T-cell (primary cell): ENCODE results near the gene NOL12. TPM values are rescaled to one million over a fixed set of nuclear protein-coding genes. Genes with fewer than 3 reads are reported as not detected.

Experiments
- ATAC-seq, 4 experiments: fragments of 200-7000 bp in 3 of 4; fragments of 150-1000 bp in 1 of 4; cut with Tn5 transposase; replicated peaks in 1 of 4; 1 replicate in 3 of 4; 2 replicates in 1 of 4; pipeline ENCODE4 v1.10.0; 2021; ENCODE audit warnings: moderate library complexity in 3 of 4, mild to moderate bottlenecking in 2 of 4, moderate number of reproducible peaks in 1 of 4
- CTCF ChIA-PET, 2 donors: fragments of 300-600 bp; sonication (Branson Sonifier 250); formaldehyde crosslinking; loops; one replicate each; lab custom pipeline; 2022; ENCODE audit warnings: antibody characterized with exemption in 2 of 2; lab: Charles Lee
- POLR2A ChIA-PET, 2 donors: fragments of 300-600 bp; sonication (Branson Sonifier 250); formaldehyde crosslinking; loops; one replicate each; lab custom pipeline; 2022; ENCODE audit warnings: antibody characterized with exemption in 2 of 2; lab: Charles Lee
- DNase-seq, 35 experiments: peaks; one replicate each; pipeline versions ENCODE4 v3.0.0 to v3.0.0-alpha.2; 2013 to 2023
- H3K27ac ChIP-seq: one replicate; pipeline ENCODE4 v1.5.1; 2013; ENCODE audit warnings: low read length
- H3K27me3 ChIP-seq, 2 experiments: replicated peaks in 1 of 2; 1 replicate in 1 of 2; 2 replicates in 1 of 2; pipeline versions ENCODE4 v1.6.1 to v1.7.0; 2013; ENCODE audit warnings: low read length in 1 of 2, mixed read lengths in 1 of 2; ENCODE audit not compliant: control insufficient read depth in 2 of 2, insufficient read depth in 2 of 2; ENCODE audit errors: extremely low read depth in 1 of 2
- H3K36me3 ChIP-seq, 2 donors: 1 replicate in 1 of 2; 2 replicates in 1 of 2; pipeline versions ENCODE4 v1.6.1 to v1.7.0; 2013; ENCODE audit warnings: low read length in 1 of 2; ENCODE audit not compliant: control insufficient read depth in 2 of 2, insufficient read depth in 1 of 2; ENCODE audit errors: extremely low read depth in 1 of 2
- H3K4me1 ChIP-seq, 2 experiments: 1 replicate in 1 of 2; 2 replicates in 1 of 2; pipeline versions ENCODE4 v1.6.1 to v1.7.0; 2013; ENCODE audit warnings: low read length in 2 of 2, mixed read lengths in 1 of 2; ENCODE audit not compliant: insufficient read depth in 2 of 2, control insufficient read depth in 1 of 2; ENCODE audit errors: extremely low read depth in 1 of 2
- H3K4me3 ChIP-seq, 2 donors: 1 replicate in 1 of 2; 2 replicates in 1 of 2; pipeline versions ENCODE4 v1.5.1 to v1.7.0; 2013; ENCODE audit warnings: mild to moderate bottlenecking in 2 of 2, low read length in 1 of 2, moderate library complexity in 1 of 2; ENCODE audit not compliant: control insufficient read depth in 1 of 2; ENCODE audit errors: extremely low read depth in 1 of 2
- H3K9me3 ChIP-seq: 2 replicates; pipeline ENCODE4 v1.7.0; 2013
- H3K27ac Mint-ChIP-seq, 2 donors: one replicate each; pipeline ENCODE4 v1.8.0; 2020 to 2021; ENCODE audit warnings: mild to moderate bottlenecking in 2 of 2, mixed read lengths in 2 of 2
- H3K27me3 Mint-ChIP-seq, 2 donors: one replicate each; pipeline ENCODE4 v1.8.0; 2021 to 2022; ENCODE audit warnings: mixed read lengths in 2 of 2
- H3K36me3 Mint-ChIP-seq: one replicate; pipeline ENCODE4 v1.8.0; 2021; ENCODE audit warnings: mixed read lengths
- H3K4me1 Mint-ChIP-seq, 3 donors: one replicate each; pipeline ENCODE4 v1.8.0; 2020 to 2022; ENCODE audit warnings: mixed read lengths in 3 of 3, mild to moderate bottlenecking in 1 of 3
- H3K4me3 Mint-ChIP-seq, 3 donors: one replicate each; pipeline ENCODE4 v1.8.0; 2020 to 2022; ENCODE audit warnings: mild to moderate bottlenecking in 3 of 3, mixed read lengths in 3 of 3, moderate library complexity in 3 of 3
- H3K9me3 Mint-ChIP-seq, 3 donors: one replicate each; pipeline ENCODE4 v1.8.0; 2020 to 2022; ENCODE audit warnings: mixed read lengths in 3 of 3
- WGBS: methylation state at CpG from one replicate; pipeline ENCODE4 v1.1.5; 2013; ENCODE audit warnings: missing lambda C conversion rate; ENCODE audit not compliant: insufficient coverage; 5-methylcytosine and 5-hydroxymethylcytosine counted together
- total RNA-seq, 35 experiments: library from RNA in 6 of 35; stranded (reverse) in 6 of 35; fragments of 120-200 nt in 1 of 35; gene quantifications; one replicate each; pipeline versions ENCODE4 v1.2.1 to v1.2.4 and lab custom pipeline; 2013 to 2026

The NOL12 gene
- total RNA-seq, 5 donors from 2014 or later (not counting 1 experiment from before 2014, with no cell fraction given) = 29.2 to 52.4 (median 47.5) TPM

DNA sequence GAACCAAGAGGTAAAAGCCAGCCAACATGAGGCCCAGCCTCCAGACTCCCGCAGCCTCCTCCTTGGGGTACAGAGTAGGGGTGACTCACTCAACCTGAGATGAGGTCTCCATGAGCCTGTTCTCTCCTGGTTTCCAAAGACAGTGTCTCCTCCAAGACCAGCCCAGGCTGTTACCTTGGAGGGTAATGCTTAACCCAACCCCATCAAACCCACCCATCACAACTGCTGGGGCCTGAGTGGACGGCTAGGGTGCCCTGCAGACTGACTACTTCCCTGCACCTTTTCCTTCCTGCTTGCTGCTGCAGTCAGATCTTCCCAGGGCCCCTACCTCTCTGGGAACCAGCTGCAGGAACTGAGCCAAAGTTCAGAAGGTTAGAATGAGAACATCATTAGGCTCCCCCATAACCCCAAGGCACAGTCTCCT, 5.1 kb upstream of the NOL12 start:
- no peak overlapping the region for H3K4me3 ChIP-seq
- H3K4me3 Mint-ChIP-seq = no peak overlapping the region
- WGBS = 100% methylated on average over 1 of the region's 2 CpGs
- no peaks in the 10 kb centered on the region for H3K27me3 ChIP-seq
- no peaks in the 10 kb centered on the region for H3K36me3 ChIP-seq
- no peaks in the 10 kb centered on the region for H3K9me3 Mint-ChIP-seq
- no peaks in the 10 kb centered on the region for H3K9me3 ChIP-seq
- CTCF ChIA-PET = interaction anchor here in 1 of 2 donors (0.5 to 8.6 kb wide), 6 partner anchors 10 to 68 kb away, joined by 3 to 61 read pairs (median 6); partner anchors contain the start of gene PDXP
- H3K27ac Mint-ChIP-seq = peak overlapping the region in 1 of 2 donors; percentile 72
- H3K4me1 ChIP-seq = peaks cover 8 to 43% of the 10 kb centered on the region in 2 experiments
- H3K27me3 Mint-ChIP-seq = no peaks in the 10 kb centered on the region
- peaks cover 2% of the 10 kb centered on the region for H3K36me3 Mint-ChIP-seq
- ATAC-seq (no peak), DNase-seq (no peak)
- peaks cover 22 to 33% (median 29%) of the 10 kb centered on the region in 3 donors for H3K4me1 Mint-ChIP-seq
- POLR2A ChIA-PET = interaction anchor here in 1 of 2 donors (1.2 kb wide), 1 partner anchor 38 kb away, joined by 3 read pairs; no protein-coding TSS in a partner anchor
- no peak overlapping the region for H3K27ac ChIP-seq

DNA sequence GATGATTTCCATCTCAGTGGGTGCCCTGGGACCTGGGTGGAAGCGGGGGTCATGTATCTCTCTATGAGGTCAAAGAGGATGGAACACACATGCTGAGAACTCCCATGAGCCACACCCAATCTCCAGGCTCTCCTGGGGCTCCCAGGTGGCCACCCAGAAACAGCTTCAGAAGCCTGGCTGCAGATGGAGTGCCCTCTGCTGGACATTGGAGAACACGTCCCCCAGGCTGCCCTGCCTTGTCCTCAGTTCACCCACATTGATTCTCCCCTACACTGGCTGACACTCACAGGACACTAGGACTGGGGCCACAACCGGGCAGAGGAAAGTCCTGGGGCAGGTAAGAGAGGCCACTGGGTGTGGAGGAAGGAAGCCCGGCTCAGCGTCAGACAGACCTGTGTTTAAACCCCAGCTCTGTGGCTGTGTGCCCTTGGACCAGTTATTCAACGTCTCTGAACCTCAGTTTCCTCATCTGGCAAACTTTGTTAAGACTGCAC, 4.5 kb upstream of the NOL12 start:
- ATAC-seq (no peak), DNase-seq (peak; percentile 31 to 86 (median 61))
- Histone ChIP-seq H3K9me3 (no peaks in the 10 kb centered on the region), H3K27ac (no peak overlapping the region), H3K36me3 (no peaks in the 10 kb centered on the region), H3K27me3 (no peaks in the 10 kb centered on the region), H3K4me3 (no peak overlapping the region), H3K4me1 (peaks cover 6 to 41% of the 10 kb centered on the region in 2 experiments)
- WGBS = 31% methylated on average over 3 of the region's 6 CpGs
- peaks cover 3% of the 10 kb centered on the region for H3K36me3 Mint-ChIP-seq
- H3K4me3 Mint-ChIP-seq = no peak overlapping the region
- peak overlapping the region; percentile 55 to 72 for H3K27ac Mint-ChIP-seq
- H3K9me3 Mint-ChIP-seq = no peaks in the 10 kb centered on the region
- peaks cover 27 to 39% (median 31%) of the 10 kb centered on the region in 3 donors for H3K4me1 Mint-ChIP-seq
- ChIA-PET CTCF (interaction anchor here (0.5 to 8.6 kb wide), 9 partner anchors 11 to 75 kb away, joined by 3 to 61 read pairs (median 6); partner anchors contain the start of gene PDXP (in 1 of the 2)), POLR2A (interaction anchor here in 1 of 2 donors (1.2 kb wide), 1 partner anchor 39 kb away, joined by 3 read pairs; no protein-coding TSS in a partner anchor)
- no peaks in the 10 kb centered on the region for H3K27me3 Mint-ChIP-seq

DNA sequence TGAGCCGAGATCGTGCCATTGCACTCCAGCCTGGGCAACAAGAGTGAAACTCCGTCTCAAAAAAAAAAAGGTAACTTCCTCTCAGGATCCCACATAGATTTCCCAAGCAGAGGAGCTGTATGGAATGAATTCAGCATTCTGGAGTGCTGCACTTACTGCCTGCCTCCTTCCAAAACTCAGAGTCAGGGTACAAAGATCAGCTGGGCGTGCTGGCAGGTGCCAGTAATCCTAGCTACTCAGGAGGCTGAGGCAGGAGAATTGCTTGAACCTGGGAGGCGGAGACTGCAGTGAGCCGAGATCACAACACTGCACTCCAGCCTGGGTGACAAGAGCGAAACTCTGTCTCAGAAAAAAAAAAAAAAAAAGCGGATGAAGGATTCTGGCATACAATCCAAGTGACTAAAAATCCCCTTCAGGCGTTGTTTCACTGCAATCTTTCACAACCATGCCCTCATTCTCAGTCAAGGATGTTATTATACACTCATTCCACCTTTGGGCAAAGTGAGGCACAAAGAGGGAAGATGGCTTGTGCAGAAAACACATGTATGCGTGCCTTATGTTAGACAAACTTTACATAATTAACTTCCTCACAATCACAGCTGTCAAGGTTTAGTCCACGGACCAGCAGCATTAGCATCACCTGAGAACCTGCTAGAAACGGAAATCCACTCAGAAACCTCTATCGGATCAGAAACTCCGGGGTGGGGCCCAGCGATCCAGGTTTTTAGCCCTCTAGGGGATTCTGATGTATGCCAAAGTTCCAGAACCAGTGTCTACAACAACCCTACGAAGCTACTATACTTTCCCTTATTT, 1.1 kb upstream of the NOL12 start:
- POLR2A ChIA-PET = interaction anchor here in 1 of 2 donors (0.7 kb wide), 1 partner anchor 17 kb away, joined by 9 read pairs; no protein-coding TSS in a partner anchor
- Histone ChIP-seq H3K36me3 (peaks cover 5 to 17% of the 10 kb centered on the region in 2 donors), H3K27me3 (no peaks in the 10 kb centered on the region), H3K9me3 (no peaks in the 10 kb centered on the region), H3K27ac (no peak overlapping the region), H3K4me3 (no peak overlapping the region), H3K4me1 (peaks cover 11 to 47% of the 10 kb centered on the region in 2 experiments)
- H3K4me1 Mint-ChIP-seq = peaks cover 35 to 36% (median 35%) of the 10 kb centered on the region in 3 donors
- CTCF ChIA-PET = interaction anchor here (0.6 to 1.3 kb wide), 5 partner anchors 9 to 76 kb away, joined by 3 to 9 read pairs (median 3); partner anchors contain the start of genes GGA1 (in 1 of the 2) and PDXP (in 1 of the 2)
- no peaks in the 10 kb centered on the region for H3K9me3 Mint-ChIP-seq
- no peak for DNase-seq
- H3K27me3 Mint-ChIP-seq = no peaks in the 10 kb centered on the region
- H3K4me3 Mint-ChIP-seq = peak overlapping the region in 2 of 3 donors; percentile 94 to 96
- H3K27ac Mint-ChIP-seq = no peak overlapping the region
- peaks cover 12% of the 10 kb centered on the region for H3K36me3 Mint-ChIP-seq
- WGBS = 84% methylated on average over 6 of the region's 16 CpGs
- no peak for ATAC-seq

DNA sequence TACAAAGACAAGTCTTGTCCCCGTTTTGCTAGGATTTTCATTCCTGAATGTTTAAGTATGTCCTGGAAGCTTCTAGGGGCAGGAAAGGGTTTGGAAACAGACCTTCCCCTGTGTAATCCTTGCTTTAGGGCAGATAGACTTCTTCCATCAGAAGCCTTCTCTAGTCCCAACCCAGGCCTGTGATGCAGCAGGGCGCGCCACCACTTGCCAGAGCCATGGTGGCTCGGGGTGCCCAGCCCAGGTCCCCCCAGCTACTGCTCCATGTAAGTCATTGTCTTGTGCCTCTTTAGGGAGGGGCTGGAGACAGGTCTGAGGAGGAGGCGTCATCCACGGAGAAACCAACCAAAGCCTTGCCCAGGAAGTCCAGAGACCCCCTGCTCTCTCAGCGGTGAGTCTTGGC, 4.3 kb downstream of the NOL12 start:
- H3K36me3 Mint-ChIP-seq = peaks cover 37% of the 10 kb centered on the region

DNA sequence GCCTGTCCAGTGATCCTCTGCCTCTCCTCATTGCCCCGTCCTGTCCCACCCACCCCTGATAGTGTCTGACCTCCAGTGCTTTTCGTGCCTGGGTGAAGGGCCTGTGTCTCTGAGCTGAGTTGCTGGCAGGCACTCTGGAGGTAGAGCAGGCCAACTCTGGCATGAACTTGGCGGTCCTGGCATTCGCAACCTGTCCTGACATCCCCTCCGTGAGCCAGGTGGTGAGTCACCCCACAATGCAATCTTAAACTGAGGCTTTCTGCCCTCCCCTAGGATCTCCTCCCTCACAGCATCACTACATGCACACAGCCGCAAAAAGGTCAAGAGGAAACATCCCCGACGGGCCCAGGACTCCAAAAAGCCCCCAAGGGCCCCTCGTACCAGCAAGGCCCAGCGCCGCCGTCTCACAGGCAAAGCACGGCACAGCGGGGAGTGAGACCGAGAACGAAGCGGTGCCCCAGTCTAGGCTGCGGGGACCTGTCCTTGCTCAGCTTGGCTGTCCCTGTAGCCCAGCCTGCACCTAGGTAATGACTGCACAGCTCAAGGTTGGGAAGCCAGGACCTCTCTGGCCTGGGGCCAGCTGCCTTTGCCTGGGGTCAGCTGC, 4.9 kb downstream of the NOL12 start:
- no peak overlapping the region for H3K27ac ChIP-seq
- Mint-ChIP-seq H3K9me3 (no peaks in the 10 kb centered on the region), H3K27ac (no peak overlapping the region), H3K36me3 (peaks cover 39% of the 10 kb centered on the region), H3K4me3 (no peak overlapping the region), H3K27me3 (no peaks in the 10 kb centered on the region), H3K4me1 (peaks cover 28 to 32% (median 28%) of the 10 kb centered on the region in 3 donors)
- peaks cover 15 to 36% of the 10 kb centered on the region in 2 experiments for H3K4me1 ChIP-seq
- CTCF ChIA-PET = interaction anchor here in 1 of 2 donors (0.5 kb wide), 1 partner anchor 12 kb away, joined by 3 read pairs; no protein-coding TSS in a partner anchor
- no peaks in the 10 kb centered on the region for H3K9me3 ChIP-seq
- 98% methylated on average over 17 of the region's 18 CpGs for WGBS
- POLR2A ChIA-PET = no interaction called here
- DNase-seq = no peak
- no peaks in the 10 kb centered on the region for H3K27me3 ChIP-seq
- no peak for ATAC-seq
- no peak overlapping the region for H3K4me3 ChIP-seq
- peaks cover 15 to 54% of the 10 kb centered on the region in 2 donors for H3K36me3 ChIP-seq

More for the DNA sequence above, 4.3 kb downstream of the NOL12 start:
- ChIA-PET CTCF (no interaction called here), POLR2A (no interaction called here)
- 100% methylated on average over 1 of the region's 7 CpGs for WGBS
- Histone ChIP-seq H3K27me3 (no peaks in the 10 kb centered on the region), H3K9me3 (no peaks in the 10 kb centered on the region), H3K4me1 (peaks cover 11 to 36% of the 10 kb centered on the region in 2 experiments), H3K4me3 (no peak overlapping the region), H3K36me3 (peaks cover 15 to 54% of the 10 kb centered on the region in 2 donors), H3K27ac (no peak overlapping the region)
- Mint-ChIP-seq H3K9me3 (no peaks in the 10 kb centered on the region), H3K4me1 (peaks cover 27 to 29% (median 28%) of the 10 kb centered on the region in 3 donors), H3K27me3 (no peaks in the 10 kb centered on the region), H3K27ac (no peak overlapping the region), H3K4me3 (no peak overlapping the region)
- DNase-seq = no peak
- no peak for ATAC-seq
